ENCODE results near the gene TBC1D10B. TPM values are rescaled to one million over a fixed set of nuclear protein-coding genes. Genes with fewer than 3 reads are reported as not detected.

The TBC1D10B gene, protein sequence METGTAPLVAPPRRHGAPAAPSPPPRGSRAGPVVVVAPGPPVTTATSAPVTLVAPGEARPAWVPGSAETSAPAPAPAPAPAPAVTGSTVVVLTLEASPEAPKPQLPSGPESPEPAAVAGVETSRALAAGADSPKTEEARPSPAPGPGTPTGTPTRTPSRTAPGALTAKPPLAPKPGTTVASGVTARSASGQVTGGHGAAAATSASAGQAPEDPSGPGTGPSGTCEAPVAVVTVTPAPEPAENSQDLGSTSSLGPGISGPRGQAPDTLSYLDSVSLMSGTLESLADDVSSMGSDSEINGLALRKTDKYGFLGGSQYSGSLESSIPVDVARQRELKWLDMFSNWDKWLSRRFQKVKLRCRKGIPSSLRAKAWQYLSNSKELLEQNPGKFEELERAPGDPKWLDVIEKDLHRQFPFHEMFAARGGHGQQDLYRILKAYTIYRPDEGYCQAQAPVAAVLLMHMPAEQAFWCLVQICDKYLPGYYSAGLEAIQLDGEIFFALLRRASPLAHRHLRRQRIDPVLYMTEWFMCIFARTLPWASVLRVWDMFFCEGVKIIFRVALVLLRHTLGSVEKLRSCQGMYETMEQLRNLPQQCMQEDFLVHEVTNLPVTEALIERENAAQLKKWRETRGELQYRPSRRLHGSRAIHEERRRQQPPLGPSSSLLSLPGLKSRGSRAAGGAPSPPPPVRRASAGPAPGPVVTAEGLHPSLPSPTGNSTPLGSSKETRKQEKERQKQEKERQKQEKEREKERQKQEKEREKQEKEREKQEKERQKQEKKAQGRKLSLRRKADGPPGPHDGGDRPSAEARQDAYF
- total RNA-seq, result 19.2 and 38.0 TPM in 2 replicates

GRCh38 chr16:30370456-30371247, at the start of gene TBC1D10B:
TSS of gene TBC1D10B (minus strand) at chr16:30370494. CDS start at chr16:30370183, 311 bp downstream.

DNA sequence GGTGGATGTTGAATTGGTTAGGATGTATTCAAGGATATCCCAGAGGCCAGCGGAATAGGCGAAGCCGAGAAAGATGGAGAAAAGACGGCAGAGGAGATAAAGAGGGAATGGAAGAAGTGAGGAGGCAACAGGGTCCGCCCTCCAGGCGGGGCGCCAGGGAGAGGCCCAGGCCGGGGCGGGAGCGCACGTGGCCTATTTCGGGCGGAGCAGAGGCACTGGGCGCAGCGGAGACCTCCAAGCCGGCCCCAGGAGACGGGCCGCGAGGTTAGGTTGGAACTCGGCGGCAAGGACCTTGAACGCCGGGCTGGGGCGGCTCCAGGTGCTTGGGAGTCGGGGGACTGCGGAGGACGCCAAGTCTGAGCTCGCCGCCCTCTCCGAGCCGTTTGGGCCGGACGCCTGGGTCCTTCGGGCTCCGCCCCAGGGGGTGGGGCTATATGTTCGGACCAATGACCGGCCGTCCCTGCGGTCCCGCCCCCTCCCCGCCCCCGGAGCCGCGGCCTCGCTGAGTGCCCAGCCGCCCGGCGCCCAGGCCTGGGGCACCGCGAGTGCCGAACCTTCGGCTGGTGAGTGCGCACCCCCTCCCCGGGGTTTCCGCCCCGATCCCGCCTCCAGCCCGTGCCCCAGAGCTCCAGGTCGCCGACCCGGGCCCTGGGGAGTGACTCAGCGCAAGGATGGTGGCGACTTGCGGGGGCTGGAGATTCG, 37.0 kb upstream of the TBC1D10B start, which contains the start of gene ZNF771:
Gene ZNF771, plus strand, starts transcription at position 505 of the 702 bp plus-strand sequence. CDS start 448 bp downstream, outside the sequence.

DNA sequence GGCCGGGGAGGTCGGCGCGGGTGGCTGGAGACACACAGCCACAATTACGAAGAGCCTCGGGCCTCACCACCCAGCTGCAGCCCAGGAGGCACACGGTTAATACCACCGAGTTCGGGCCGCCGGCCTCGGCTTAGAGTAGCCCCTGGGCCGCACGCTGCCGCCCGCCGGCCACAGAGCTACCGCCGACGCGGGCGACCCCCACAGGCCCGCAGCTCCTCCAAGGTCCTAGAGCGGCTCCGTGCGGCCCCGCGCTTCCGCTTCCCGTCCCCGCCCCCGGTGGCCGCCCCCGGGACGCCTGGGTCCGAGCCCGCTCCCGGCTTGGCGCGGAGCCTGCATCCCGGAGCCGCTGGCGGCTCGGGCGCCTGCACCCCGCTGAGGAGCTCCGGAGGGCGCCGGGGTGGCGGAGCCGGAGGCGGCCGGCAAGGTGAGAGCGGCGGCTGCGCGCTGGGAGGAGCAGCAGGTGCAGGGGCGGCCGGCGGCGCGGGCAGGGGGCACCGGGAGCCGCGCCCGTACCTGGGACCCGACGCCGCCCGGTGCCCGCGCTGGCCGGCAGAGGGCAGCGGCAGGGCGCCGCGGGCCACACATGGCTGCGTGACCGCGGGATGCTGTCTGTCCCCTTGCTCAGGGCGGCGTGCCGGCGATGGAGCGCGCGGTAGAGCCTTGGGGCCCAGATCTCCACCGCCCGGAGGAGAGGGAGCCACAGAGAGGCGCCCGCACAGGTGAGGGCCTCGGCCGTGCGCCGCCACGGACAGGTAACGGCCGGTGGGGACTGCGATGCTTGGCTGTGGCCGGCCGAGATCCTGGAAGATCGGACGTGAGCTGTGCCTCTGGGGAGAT, 25.1 kb upstream of the TBC1D10B start, which contains the start of gene ZNF48:
Gene ZNF48, plus strand, starts transcription at position 266 of the 837 bp plus-strand sequence. Its CDS starts 375 bp downstream, at position 641.

DNA sequence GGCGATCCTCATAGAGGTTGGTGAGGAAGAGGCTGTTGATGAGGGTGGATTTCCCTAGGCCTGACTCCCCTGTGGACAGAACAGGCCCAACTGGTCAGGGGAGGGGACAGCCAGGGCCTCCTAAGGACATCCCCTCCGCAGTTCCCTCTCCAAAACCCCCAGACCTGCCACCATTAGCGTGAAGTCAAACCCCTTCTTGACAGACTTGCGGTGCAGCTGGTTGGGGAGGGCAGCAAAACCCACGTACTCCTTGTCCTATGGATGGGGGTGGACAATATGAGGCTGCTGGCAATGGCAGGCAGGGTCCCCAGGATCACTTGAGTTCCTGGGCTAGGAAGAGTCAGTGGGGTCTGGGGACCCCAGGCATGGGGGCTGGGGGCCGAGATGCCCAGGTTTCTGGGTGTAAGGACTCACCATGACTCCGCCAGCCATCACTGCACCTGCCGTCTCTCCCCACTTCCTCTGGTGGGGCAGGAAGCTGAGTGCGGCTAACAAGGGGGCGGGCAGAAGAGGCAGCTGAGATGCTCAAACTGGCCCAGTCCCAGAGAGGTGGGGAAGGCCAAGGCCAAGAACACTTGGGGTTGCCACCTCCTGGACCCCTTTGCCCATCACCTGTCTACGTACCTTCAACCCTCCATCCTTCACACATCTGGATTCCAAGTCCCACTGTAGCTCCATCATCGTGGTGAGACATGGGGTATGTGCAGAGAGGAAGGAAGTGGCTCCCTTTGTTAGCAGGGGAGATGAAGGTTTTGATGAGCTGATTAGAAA, 12.0 kb upstream of the TBC1D10B start, which contains the start of gene SEPTIN1:
Gene SEPTIN1, minus strand, starts transcription at position 451 of the 771 bp plus-strand sequence. Its CDS starts 19 bp downstream, at position 432.

GRCh38 chr16:30374538-30374937, 4.2 kb upstream of the TBC1D10B start, which contains the start of gene MYL11:
TSS of gene MYL11 (plus strand) at chr16:30374802. CDS start at chr16:30374858, 56 bp downstream.

GRCh38 chr16:30355144-30355953, 14.9 kb downstream of the TBC1D10B start, which contains the start of gene CD2BP2:
TSS of gene CD2BP2 (minus strand) at chr16:30355308. CDS start at chr16:30354681, 627 bp downstream.

Other genes with a start within 250 kb of the TBC1D10B start
- gene MAPK3, start 247.3 kb downstream of the TBC1D10B start, total RNA-seq, result 38.9 and 46.2 TPM in 2 replicates
- gene CORO1A, start 186.9 kb downstream of the TBC1D10B start, total RNA-seq, result 0.28 and 3.3 TPM in 2 replicates
- gene BOLA2B, start 176.8 kb downstream of the TBC1D10B start, total RNA-seq, result 126 and 208 TPM in 2 replicates
- gene SLX1A, start 176.6 kb downstream of the TBC1D10B start, total RNA-seq, result 13.5 and 18.8 TPM in 2 replicates
- 1.9 and 2.3 TPM in 2 replicates for gene SULT1A3, start 171.2 kb downstream of the TBC1D10B start, total RNA-seq
- 0.58 and 1.4 TPM in 2 replicates for gene NPIPB13, start 122.0 kb downstream of the TBC1D10B start, total RNA-seq
- 27.3 and 45.8 TPM in 2 replicates for gene CD2BP2, start 15.2 kb downstream of the TBC1D10B start, total RNA-seq
- not detected in 2 replicates for gene MYL11, start 4.3 kb upstream of the TBC1D10B start, total RNA-seq
- gene SEPTIN1, start 12.1 kb upstream of the TBC1D10B start, total RNA-seq, result not detected in 2 replicates
- gene ZNF48, start 24.9 kb upstream of the TBC1D10B start, total RNA-seq, result 6.5 and 6.8 TPM in 2 replicates
- 12.7 and 21.1 TPM in 2 replicates for gene ZNF771, start 37.1 kb upstream of the TBC1D10B start, total RNA-seq
- gene DCTPP1, start 59.5 kb upstream of the TBC1D10B start, total RNA-seq, result 10.4 and 38.0 TPM in 2 replicates
- gene SEPHS2, start 75.4 kb upstream of the TBC1D10B start, total RNA-seq, result 6.5 and 28.4 TPM in 2 replicates
- not detected in 2 replicates for gene ITGAL, start 102.2 kb upstream of the TBC1D10B start, total RNA-seq
- gene ZNF768, start 156.1 kb upstream of the TBC1D10B start, total RNA-seq, result 18.0 and 19.4 TPM in 2 replicates
- 8.6 and 10.4 TPM in 2 replicates for gene ZNF747, start 164.4 kb upstream of the TBC1D10B start, total RNA-seq
- gene ZNF764, start 187.9 kb upstream of the TBC1D10B start, total RNA-seq, result 4.2 and 4.4 TPM in 2 replicates
- 5.6 and 12.7 TPM in 2 replicates for gene ZNF688, start 201.2 kb upstream of the TBC1D10B start, total RNA-seq
- 7.3 and 8.1 TPM in 2 replicates for gene ZNF785, start 215.2 kb upstream of the TBC1D10B start, total RNA-seq
- 2.3 and 5.2 TPM in 2 replicates for gene ZNF689, start 239.9 kb upstream of the TBC1D10B start, total RNA-seq